MM.1S (cell line): ENCODE data around the gene SFTA2.

Source experiments
- DNase-seq: peaks from one replicate; pipeline ENCODE4 v3.0.0-alpha.2; 2015
- H2AFZ ChIP-seq: fragments of 300-600 bp; sonication (generic); 2 replicates; pipeline ENCODE4 v1.6.0; 2016; ENCODE audit warnings: antibody characterized with exemption, low read length
- H3F3A ChIP-seq: fragments of 300-600 bp; sonication (generic); 2 replicates; pipeline ENCODE4 v1.6.1; 2016; ENCODE audit warnings: mild to moderate bottlenecking, antibody characterized with exemption, low read length, moderate library complexity, mixed read lengths; ENCODE audit not compliant: insufficient read depth
- H3K27ac ChIP-seq: fragments of 300-600 bp; sonication (generic); 2 replicates; pipeline ENCODE4 v1.5.1; 2016; ENCODE audit warnings: mild to moderate bottlenecking, low read length
- H3K27me3 ChIP-seq: fragments of 300-600 bp; sonication (generic); replicated peaks from 2 replicates; pipeline ENCODE4 v1.6.0; 2016; ENCODE audit warnings: low read length; ENCODE audit not compliant: insufficient read depth
- H3K36me3 ChIP-seq: fragments of 300-600 bp; sonication (generic); replicated peaks from 2 replicates; pipeline ENCODE4 v1.6.1; 2016; ENCODE audit warnings: mild to moderate bottlenecking, low read length, mixed read lengths; ENCODE audit not compliant: insufficient read depth
- H3K4me1 ChIP-seq: fragments of 300-600 bp; sonication (generic); 2 replicates; pipeline ENCODE4 v1.6.1; 2016; ENCODE audit warnings: low read length, mixed read lengths
- H3K4me2 ChIP-seq: fragments of 300-600 bp; sonication (generic); 2 replicates; pipeline ENCODE4 v1.6.0; 2016; ENCODE audit warnings: low read depth, low read length
- H3K4me3 ChIP-seq: fragments of 300-600 bp; sonication (generic); 2 replicates; pipeline ENCODE4 v1.5.1; 2016; ENCODE audit warnings: low read length, mixed read lengths
- H3K79me2 ChIP-seq: fragments of 300-600 bp; sonication (generic); 2 replicates; pipeline ENCODE4 v1.6.1; 2016; ENCODE audit warnings: mixed run types, low read length, mixed read lengths
- H3K9ac ChIP-seq: fragments of 300-600 bp; sonication (generic); 2 replicates; pipeline ENCODE4 v1.6.1; 2016; ENCODE audit warnings: low read length, mixed read lengths
- H3K9me2 ChIP-seq: fragments of 300-600 bp; sonication (generic); replicated peaks from 2 replicates; pipeline ENCODE4 v1.6.1; 2016; ENCODE audit warnings: mild to moderate bottlenecking, low read length, mixed read lengths; ENCODE audit not compliant: insufficient read depth
- H3K9me3 ChIP-seq: fragments of 300-600 bp; sonication (generic); replicated peaks from 2 replicates; pipeline ENCODE4 v1.6.1; 2016; ENCODE audit warnings: mild to moderate bottlenecking, low read length, mixed read lengths; ENCODE audit not compliant: insufficient read depth
- H4K20me1 ChIP-seq: fragments of 300-600 bp; sonication (generic); 2 replicates; pipeline ENCODE4 v1.6.1; 2016; ENCODE audit warnings: mild to moderate bottlenecking, low read length, moderate library complexity, mixed read lengths; ENCODE audit not compliant: insufficient read depth
- CTCF ChIP-seq: fragments of 300-600 bp; sonication (generic); IDR thresholded peaks from 2 replicates; pipeline ENCODE4 v1.5.1; 2016; ENCODE audit warnings: antibody characterized with exemption, low read length, mixed read lengths
- EZH2 ChIP-seq: fragments of 300-600 bp; sonication (generic); optimal IDR thresholded peaks from 2 replicates; pipeline ENCODE3; 2017; ENCODE audit warnings: low read depth, mild to moderate bottlenecking, antibody characterized with exemption, low read length, mixed read lengths
- EZH2phosphoT487 ChIP-seq: fragments of 300-600 bp; sonication (generic); IDR thresholded peaks from 2 replicates; pipeline ENCODE4 v1.6.1; 2018; ENCODE audit warnings: antibody characterized with exemption, low read length

The SFTA2 gene

GRCh38 chr6:30955367-30956042 lies 23.5 kb upstream of the SFTA2 start:
- Histone ChIP-seq H3K79me2 (no peaks in the 10 kb centered on the region), H3F3A (no peaks in the 10 kb centered on the region), H3K36me3 (no peaks in the 10 kb centered on the region), H4K20me1 (no peaks in the 10 kb centered on the region), H3K9me2 (no peaks in the 10 kb centered on the region), H3K27ac (no peak overlapping the region), H3K4me3 (peak overlapping the region; percentile 60), H3K4me2 (peak overlapping the region; percentile 58), H3K9ac (peak overlapping the region; percentile 50; the same call in 1 of the 2 replicates), H3K9me3 (no peaks in the 10 kb centered on the region), H3K4me1 (no peaks in the 10 kb centered on the region; the same call in 1 of the 2 replicates), H2AFZ (peak overlapping the region; percentile 82), H3K27me3 (peaks cover 65% of the 10 kb centered on the region)
- TF ChIP-seq EZH2 (no peak), EZH2phosphoT487 (no peak), CTCF (no peak)
- peak; percentile 64 for DNase-seq

GRCh38 chr6:30954631-30955366 lies 22.8 kb upstream of the SFTA2 start:
- TF ChIP-seq CTCF (no peak), EZH2 (no peak), EZH2phosphoT487 (no peak)
- Histone ChIP-seq H2AFZ (peak overlapping the region; percentile 82), H3K27me3 (peaks cover 65% of the 10 kb centered on the region)

GRCh38 chr6:30951907-30952469 lies 20.0 kb upstream of the SFTA2 start:
- Histone ChIP-seq H3K4me1 (no peaks in the 10 kb centered on the region; the same call in 1 of the 2 replicates), H2AFZ (no peak overlapping the region), H3K79me2 (no peaks in the 10 kb centered on the region), H3K9me2 (no peaks in the 10 kb centered on the region), H3K9me3 (no peaks in the 10 kb centered on the region), H3F3A (no peaks in the 10 kb centered on the region), H3K9ac (no peak overlapping the region), H3K4me3 (no peak overlapping the region), H3K27ac (no peak overlapping the region), H3K4me2 (no peak overlapping the region), H4K20me1 (no peaks in the 10 kb centered on the region), H3K27me3 (peaks cover 65% of the 10 kb centered on the region), H3K36me3 (no peaks in the 10 kb centered on the region)
- TF ChIP-seq CTCF (no peak), EZH2phosphoT487 (no peak), EZH2 (no peak)
- DNase-seq: no peak

More at GRCh38 chr6:30954631-30955366, 22.8 kb upstream of the SFTA2 start:
- H3K9me3 ChIP-seq: no peaks in the 10 kb centered on the region
- H3K9ac ChIP-seq: peak overlapping the region; percentile 50; the same call in 1 of the 2 replicates
- no peaks in the 10 kb centered on the region; the same call in 1 of the 2 replicates for H3K4me1 ChIP-seq
- DNase-seq: no peak
- no peaks in the 10 kb centered on the region for H3K36me3 ChIP-seq
- peak overlapping the region; percentile 60 for H3K4me3 ChIP-seq
- no peak overlapping the region for H3K27ac ChIP-seq
- no peaks in the 10 kb centered on the region for H4K20me1 ChIP-seq
- no peaks in the 10 kb centered on the region for H3K9me2 ChIP-seq
- peak overlapping the region; percentile 58 for H3K4me2 ChIP-seq
- no peaks in the 10 kb centered on the region for H3F3A ChIP-seq
- no peaks in the 10 kb centered on the region for H3K79me2 ChIP-seq
